HTR-8/SVneo (cell line): Measurements from ENCODE around the gene GSTM2.
"Not testable (repeated sequence)": the region's sequence is repeated elsewhere in the genome, so short reads cannot be mapped to it uniquely, and the experiment has no call there.

ENCODE experiments used
- DNase-seq: peaks from one replicate; pipeline ENCODE4 v3.0.0; 2011; ENCODE audit warnings: low spot score, mixed read lengths; ENCODE audit not compliant: insufficient read length
- FAIRE-seq: peaks from 2 replicates; lab custom pipeline; 2011; peaks lifted over from hg19 to GRCh38; lab: Jason Lieb, UNC

GSTM2 gene

DNA sequence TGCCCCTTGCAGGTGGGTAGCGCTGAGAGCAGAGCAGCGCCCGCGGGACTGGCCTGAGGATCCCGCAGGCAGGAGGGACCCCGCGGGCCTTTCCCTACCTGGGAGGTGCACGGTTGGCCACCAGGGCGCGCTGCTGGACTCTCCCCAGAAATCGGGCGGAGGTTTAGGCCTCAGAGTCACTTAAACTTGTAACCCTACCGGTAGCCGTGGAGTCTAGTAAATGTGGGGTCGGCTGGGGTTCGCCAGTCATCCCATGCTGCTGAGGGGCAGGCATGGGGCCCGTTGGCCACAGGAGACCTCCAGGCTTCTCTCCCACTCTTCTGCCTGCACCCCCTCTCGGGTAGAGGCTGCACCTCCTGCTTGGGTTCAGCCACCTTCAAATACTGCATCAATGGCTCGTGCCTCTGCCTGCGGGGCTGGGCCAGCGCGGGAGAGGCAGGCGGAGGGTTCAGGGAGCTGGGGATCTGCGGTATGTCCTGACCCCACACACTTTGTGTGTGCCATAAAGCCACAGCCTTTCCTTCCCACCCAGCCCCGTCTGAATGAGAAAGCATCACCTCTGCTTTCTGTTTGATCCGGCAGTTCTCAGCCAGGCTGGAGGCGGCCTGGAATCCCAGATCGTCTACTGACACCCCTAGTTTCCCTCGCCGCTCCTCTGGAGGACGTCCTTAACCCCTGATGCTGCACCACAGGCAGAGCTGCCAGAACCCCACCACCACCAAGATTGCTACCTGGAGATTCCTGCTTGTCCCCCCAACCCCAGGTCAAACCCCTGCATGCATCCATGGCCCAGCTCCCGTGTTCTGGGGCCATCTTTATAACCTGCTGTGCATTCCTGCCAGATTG, 24.2 kb upstream of the GSTM2 start:
- no peak for FAIRE-seq
- DNase-seq, result peak; percentile 69

- DNase-seq (no peak), FAIRE-seq (no peak)
These were observed 23.2 kb upstream of the GSTM2 start for GRCh38 chr1:109644670-109645069.

DNA sequence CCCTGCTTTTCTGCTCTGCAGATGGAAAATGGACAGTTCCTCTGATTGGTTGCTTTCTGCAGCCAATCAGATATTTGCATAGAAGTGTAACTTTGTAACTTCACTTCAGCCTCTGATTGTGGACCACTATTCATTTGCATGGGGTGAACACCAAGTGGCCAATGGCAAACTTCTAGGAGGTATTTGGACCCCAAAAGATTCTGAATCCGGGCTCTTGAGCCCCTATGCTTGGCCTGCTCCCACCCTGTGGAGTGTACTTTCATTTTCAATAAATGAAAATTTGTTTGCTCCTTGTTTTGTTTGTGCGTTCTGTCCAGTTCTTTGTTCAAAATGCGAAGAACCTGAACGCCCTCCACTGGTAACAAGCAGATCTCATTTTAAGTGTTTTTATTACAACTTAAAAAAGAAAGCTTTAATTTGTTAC, 18.4 kb upstream of the GSTM2 start:
- DNase-seq (no peak), FAIRE-seq (no peak)

GRCh38 chr1:109650609-109651008, 17.2 kb upstream of the GSTM2 start:
- DNase-seq, result peak; percentile 20
- FAIRE-seq, result no peak

- DNase-seq (no peak), FAIRE-seq (no peak)
These were observed 15.5 kb upstream of the GSTM2 start for GRCh38 chr1:109652402-109652801.

- no peak for DNase-seq
- FAIRE-seq, result no peak
These were observed 14.6 kb upstream of the GSTM2 start for GRCh38 chr1:109653306-109653705.

- no peak for FAIRE-seq
- no peak for DNase-seq
These were observed 13.3 kb upstream of the GSTM2 start for GRCh38 chr1:109654519-109654918.

DNA sequence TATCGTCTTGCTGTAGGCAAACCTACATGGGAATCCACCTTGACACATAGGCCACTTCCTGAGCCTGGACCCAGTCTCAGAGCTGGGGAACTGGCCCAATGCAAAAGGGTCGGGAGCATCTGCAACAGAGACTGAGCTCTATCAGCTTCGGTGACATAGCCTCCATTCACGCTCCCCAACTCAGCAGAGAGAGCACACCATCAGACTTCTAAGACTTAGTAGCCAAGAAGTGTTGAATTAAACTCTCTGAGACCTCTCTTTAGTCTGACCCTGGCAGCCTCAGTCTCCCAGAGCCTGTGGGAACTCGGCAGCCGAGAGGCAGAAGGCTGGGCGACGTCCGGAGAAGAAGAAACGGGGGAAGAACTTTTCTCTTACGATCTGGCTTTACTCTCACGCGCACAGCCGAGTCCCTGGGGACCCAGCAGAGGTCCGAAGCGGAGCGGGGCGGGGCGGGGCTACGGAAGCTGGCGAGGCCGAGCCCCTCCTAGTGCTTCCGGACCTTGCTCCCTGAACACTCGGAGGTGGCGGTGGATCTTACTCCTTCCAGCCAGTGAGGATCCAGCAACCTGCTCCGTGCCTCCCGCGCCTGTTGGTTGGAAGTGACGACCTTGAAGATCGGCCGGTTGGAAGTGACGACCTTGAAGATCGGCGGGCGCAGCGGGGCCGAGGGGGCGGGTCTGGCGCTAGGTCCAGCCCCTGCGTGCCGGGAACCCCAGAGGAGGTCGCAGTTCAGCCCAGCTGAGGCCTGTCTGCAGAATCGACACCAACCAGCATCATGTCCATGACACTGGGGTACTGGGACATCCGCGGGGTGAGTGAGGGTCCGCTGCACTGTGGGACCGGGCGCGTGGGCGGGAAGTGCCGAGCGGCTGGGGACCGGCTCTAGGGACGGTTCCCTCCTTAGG, 12.0 kb upstream of the GSTM2 start, which contains the start of gene GSTM4:
Gene GSTM4, plus strand, starts transcription at position 485 of the 905 bp plus-strand sequence. Its CDS starts 291 bp downstream, at position 776.
- DNase-seq (peak; percentile 62), FAIRE-seq (no peak)

DNA sequence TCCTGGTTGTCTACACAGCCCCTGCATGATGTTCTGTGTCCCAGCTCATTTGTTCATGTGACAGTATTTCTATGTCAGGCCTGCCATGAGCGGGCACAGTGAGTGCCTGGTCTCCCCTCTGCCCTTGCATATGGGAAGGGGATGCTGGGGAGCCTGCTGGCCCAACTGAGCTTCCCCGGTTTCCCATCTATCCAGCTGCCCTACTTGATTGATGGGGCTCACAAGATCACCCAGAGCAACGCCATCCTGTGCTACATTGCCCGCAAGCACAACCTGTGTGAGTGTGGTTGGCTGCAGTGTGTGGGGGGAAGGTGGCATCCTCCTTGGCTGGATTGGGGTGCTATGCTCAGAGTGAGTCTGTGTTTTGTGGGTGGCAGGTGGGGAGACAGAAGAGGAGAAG, 10.5 kb upstream of the GSTM2 start:
- DNase-seq (no peak), FAIRE-seq (no peak)

- FAIRE-seq (no peak), DNase-seq (no peak)
These were observed 9.9 kb upstream of the GSTM2 start for GRCh38 chr1:109657970-109658369.

DNA sequence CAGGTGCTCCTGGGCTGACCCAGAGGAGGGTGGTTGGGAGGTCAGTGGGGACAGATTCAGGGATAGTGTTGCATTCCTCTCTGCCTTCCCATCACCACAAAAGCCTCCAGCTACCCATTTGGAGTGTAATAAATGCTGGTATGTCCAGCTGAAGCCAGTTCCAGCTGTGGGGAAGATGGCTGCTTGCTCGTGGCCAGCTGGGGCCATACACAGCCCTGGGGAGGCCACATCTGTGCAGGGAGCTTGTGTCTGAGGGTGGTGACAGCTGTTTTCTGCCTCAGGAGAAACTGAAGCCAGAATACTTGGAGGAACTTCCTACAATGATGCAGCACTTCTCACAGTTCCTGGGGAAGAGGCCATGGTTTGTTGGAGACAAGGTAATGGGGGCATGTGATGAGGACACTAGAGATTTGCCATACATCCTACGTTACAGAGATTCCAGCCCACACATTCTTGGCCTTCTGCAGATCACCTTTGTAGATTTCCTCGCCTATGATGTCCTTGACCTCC, 9.3 kb upstream of the GSTM2 start:
- no peak for FAIRE-seq
- DNase-seq, result no peak

GRCh38 chr1:109659145-109659544, 8.7 kb upstream of the GSTM2 start:
- FAIRE-seq, result no peak

DNA sequence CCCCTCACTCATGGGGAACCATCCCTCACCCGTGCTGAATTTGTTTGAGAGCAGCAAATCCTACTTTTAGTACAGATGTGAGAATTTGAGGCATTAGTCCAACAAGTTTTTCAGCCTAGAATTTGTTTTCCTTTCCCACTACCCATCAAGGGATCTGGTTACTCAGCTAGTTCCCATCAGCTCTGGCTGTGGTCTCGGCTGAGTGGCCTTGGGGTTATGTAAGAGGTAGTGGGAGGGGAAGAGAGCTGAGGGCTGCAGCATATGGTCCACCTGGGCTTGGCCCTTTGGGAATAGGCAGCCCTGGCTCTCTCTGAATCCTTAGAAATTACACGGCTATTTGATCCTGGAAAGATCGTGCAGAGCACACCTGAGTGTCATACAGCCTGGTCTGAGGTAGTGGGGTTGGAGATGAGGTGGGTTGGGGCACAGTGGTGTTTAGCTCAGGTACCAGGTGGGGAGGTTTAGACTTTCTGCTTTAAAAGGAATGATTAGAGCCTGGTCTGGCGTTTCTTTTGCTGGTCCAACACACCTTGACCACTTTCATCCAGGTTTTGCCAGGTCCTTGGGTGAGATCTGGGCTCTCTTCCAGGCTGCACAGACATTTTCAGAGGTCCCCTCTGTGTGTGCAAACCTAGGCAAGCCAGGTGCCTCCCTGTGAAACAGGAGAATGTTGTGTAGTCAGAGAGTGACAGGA, 7.7 kb upstream of the GSTM2 start:
- FAIRE-seq (no peak), DNase-seq (no peak)

More at GRCh38 chr1:109659145-109659544, 8.7 kb upstream of the GSTM2 start:
- DNase-seq, result no peak

DNA sequence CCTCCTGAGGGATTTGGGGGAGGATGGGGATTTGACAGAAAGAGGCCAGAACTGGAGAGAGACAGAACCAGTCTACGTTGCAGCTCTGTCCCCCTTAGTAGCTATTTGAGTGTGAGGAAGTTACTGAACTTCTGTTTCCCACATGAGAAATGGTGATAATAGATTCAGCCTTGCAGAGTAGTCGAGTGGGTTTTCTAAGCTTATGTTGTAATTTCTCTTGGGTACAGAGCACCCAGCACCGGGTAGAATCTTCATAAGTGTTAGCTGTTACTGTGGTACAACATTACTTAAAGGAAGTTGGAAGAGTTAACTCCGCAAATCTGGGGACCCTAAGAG, 7.2 kb upstream of the GSTM2 start:
- not testable (repeated sequence) for DNase-seq, FAIRE-seq

GRCh38 chr1:109661391-109661790, 6.5 kb upstream of the GSTM2 start:
- DNase-seq (no peak), FAIRE-seq (no peak)

- FAIRE-seq, result no peak
- DNase-seq, result no peak
These were observed 3.2 kb upstream of the GSTM2 start for GRCh38 chr1:109664671-109665070.

DNA sequence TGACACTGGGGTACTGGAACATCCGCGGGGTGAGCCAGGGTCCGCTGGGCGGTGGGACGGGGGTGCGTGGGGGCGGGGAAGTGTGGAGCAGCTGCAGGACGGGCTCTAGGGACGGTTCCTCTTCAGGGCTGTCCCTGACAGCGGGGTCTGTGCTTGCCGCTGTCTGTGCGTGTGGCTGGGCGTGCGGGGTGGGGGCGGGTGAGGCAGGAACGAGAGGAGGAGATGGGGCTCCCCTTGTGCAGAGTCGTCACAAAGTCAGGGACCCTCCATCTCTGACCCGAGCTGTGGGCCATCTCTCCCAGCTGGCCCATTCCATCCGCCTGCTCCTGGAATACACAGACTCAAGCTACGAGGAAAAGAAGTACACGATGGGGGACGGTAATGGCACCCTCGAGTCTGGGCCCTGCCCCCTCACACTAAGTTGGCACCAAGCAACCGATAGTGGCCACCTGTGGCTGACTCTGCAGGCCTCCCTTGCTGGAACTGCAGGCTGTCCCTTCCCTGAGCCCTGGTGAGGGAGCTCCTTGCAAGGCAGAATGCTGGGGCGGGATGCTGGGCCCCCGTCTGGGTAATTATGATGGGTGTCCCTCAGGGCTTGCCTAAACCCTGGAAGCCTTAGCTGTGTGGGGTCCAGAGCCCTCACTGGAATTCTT, 392 bp downstream of the GSTM2 start:
- FAIRE-seq (no peak), DNase-seq (no peak)

DNA sequence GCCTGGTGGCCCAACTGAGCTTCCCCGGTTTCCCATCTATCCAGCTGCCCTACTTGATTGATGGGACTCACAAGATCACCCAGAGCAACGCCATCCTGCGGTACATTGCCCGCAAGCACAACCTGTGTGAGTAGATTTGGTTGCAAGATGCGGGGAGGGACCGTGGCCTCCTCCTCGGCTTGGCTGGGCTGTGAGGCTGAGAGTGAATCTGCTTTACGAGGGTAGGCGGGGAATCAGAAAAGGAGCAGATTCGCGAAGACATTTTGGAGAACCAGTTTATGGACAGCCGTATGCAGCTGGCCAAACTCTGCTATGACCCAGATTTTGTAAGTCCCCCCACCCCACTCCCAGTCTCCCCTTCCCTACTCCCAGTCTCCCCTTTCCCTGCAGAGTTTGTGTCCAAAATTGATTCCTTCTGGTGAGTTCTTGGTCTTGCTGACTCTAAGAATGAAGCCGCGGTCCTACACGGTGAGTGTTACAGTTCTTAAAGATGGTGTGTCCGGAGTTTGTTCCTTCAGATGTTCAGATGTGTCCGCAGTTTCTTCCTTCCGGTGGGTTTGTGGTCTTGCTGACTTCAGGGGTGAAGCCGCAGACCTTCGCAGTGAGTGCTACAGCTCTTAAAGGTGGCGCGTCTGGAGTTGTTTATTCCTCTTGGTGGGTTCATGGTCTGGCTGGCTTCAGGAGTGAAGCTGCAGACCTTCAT, 1.5 kb downstream of the GSTM2 start:
- FAIRE-seq (no peak), DNase-seq (no peak)

DNA sequence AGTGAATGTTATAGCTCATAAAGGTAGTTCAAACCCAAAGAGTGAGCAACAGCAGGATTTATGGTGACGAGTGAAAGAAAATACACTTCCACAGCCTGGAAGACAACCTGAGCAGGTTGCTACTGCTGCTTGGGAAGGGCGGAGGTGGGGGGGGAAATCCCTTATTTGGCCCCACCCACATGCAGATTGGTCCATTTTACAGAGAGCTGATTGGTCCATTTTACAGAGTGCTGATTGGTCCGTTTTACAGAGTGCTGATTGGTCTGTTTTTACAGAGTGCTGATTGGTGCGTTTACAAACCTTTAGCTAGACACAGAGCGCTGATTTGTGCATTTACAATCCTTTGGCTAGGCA, 2.1 kb downstream of the GSTM2 start:
- DNase-seq, FAIRE-seq: not testable (repeated sequence)
